ENCODE measurements around the gene SDHB.

SDHB gene

DNA sequence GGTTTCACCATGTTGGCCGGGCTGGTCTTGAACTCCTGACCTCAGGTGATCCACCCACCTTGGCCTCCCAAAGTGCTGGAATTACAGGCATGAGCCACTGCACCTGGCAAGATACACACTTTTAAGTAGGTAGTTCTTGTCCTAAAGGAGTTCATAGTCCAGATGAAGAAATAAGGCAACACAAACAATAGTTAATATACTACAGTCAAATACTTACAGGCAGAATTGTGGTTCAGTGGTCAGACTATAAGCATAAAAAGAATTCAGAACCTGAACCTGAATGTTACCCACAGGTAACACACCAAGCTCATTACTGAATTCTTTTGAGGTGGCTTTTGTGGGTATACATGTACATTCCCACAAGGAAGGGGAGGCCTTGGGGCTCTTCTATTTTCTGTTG is 1.8 kb downstream of the SDHB start:
- peak overlapping the region; percentile 82; the same call in 1 of the 2 replicates for H3K9ac ChIP-seq (ENCODE audit: low read length)

DNA sequence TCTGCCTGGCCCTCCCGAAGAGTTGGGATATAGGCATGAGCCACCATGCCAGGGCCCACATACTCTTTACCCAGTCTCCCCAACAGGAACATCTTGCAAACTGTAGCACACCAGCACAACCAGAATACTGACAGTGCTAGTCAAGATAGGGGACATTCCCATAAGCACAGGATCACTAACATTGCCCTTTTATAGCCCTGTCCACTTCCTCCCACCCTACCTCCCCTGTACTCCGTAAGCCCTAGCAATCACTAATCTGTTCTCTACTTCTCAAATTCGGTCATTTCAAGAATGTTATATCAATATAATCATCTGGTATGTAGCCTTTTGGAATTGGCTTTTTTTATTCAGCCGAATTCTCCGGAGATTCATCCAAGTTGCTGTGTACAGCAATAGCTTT is 5.9 kb downstream of the SDHB start:
- H3K4me2 ChIP-seq (ENCODE audit: low read length): no peak overlapping the region
- H2AFZ ChIP-seq (ENCODE audit: low read length): no peak overlapping the region
- no peaks in the 10 kb centered on the region for H3F3A ChIP-seq (ENCODE audit: insufficient read depth, low read length)
- no peak overlapping the region for H3K27ac ChIP-seq (ENCODE audit: low read depth, low read length, poor library complexity, severe bottlenecking)
- TF ChIP-seq, protein P1, sequence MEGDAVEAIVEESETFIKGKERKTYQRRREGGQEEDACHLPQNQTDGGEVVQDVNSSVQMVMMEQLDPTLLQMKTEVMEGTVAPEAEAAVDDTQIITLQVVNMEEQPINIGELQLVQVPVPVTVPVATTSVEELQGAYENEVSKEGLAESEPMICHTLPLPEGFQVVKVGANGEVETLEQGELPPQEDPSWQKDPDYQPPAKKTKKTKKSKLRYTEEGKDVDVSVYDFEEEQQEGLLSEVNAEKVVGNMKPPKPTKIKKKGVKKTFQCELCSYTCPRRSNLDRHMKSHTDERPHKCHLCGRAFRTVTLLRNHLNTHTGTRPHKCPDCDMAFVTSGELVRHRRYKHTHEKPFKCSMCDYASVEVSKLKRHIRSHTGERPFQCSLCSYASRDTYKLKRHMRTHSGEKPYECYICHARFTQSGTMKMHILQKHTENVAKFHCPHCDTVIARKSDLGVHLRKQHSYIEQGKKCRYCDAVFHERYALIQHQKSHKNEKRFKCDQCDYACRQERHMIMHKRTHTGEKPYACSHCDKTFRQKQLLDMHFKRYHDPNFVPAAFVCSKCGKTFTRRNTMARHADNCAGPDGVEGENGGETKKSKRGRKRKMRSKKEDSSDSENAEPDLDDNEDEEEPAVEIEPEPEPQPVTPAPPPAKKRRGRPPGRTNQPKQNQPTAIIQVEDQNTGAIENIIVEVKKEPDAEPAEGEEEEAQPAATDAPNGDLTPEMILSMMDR (IDR thresholded peaks at IDR 0.05; ENCODE audit: low read length): no peak
- no peak for TF ChIP-seq EZH2 (IDR thresholded peaks at IDR 0.05; ENCODE audit: borderline replicate concordance, low read length)
- H3K79me2 ChIP-seq (ENCODE audit: insufficient read depth, low read length): peaks cover 26% of the 10 kb centered on the region
- H3K9me3 ChIP-seq (ENCODE audit: low read length): no peaks in the 10 kb centered on the region
- no peaks in the 10 kb centered on the region for H3K27me3 ChIP-seq (ENCODE audit: insufficient read depth, low read length)
- H3K9me2 ChIP-seq (ENCODE audit: low read depth, low read length): no peaks in the 10 kb centered on the region
- no peak overlapping the region for H3K9ac ChIP-seq (ENCODE audit: low read length)
- H3K36me3 ChIP-seq (ENCODE audit: insufficient read depth, low read length): peaks cover 50% of the 10 kb centered on the region
- no peak overlapping the region for H3K4me3 ChIP-seq (ENCODE audit: low read depth, low read length, poor library complexity, severe bottlenecking)
- H3K4me1 ChIP-seq (ENCODE audit: insufficient read depth, low read length, severe bottlenecking): peaks cover 22% of the 10 kb centered on the region
- H4K20me1 ChIP-seq (ENCODE audit: insufficient read depth, low read length): no peaks in the 10 kb centered on the region

More for the DNA sequence above, 1.8 kb downstream of the SDHB start:
- H3K36me3 ChIP-seq (ENCODE audit: insufficient read depth, low read length): peaks cover 27% of the 10 kb centered on the region
- H3F3A ChIP-seq (ENCODE audit: insufficient read depth, low read length): no peaks in the 10 kb centered on the region
- H3K79me2 ChIP-seq (ENCODE audit: insufficient read depth, low read length): peaks cover 31% of the 10 kb centered on the region
- no peaks in the 10 kb centered on the region for H4K20me1 ChIP-seq (ENCODE audit: insufficient read depth, low read length)
- H3K27ac ChIP-seq (ENCODE audit: low read depth, low read length, poor library complexity, severe bottlenecking): no peak overlapping the region
- no peaks in the 10 kb centered on the region for H3K9me2 ChIP-seq (ENCODE audit: low read depth, low read length)
- no peak overlapping the region for H2AFZ ChIP-seq (ENCODE audit: low read length)
- TF ChIP-seq, protein P1 (IDR thresholded peaks at IDR 0.05; ENCODE audit: low read length): no peak
- TF ChIP-seq EZH2 (IDR thresholded peaks at IDR 0.05; ENCODE audit: borderline replicate concordance, low read length): no peak
- H3K9me3 ChIP-seq (ENCODE audit: low read length): no peaks in the 10 kb centered on the region
- peak overlapping the region; percentile 87 for H3K4me2 ChIP-seq (ENCODE audit: low read length)
- H3K4me3 ChIP-seq (ENCODE audit: low read depth, low read length, poor library complexity, severe bottlenecking): no peak overlapping the region
- no peaks in the 10 kb centered on the region for H3K27me3 ChIP-seq (ENCODE audit: insufficient read depth, low read length)
- H3K4me1 ChIP-seq (ENCODE audit: insufficient read depth, low read length, severe bottlenecking): peaks cover 13% of the 10 kb centered on the region

DNA sequence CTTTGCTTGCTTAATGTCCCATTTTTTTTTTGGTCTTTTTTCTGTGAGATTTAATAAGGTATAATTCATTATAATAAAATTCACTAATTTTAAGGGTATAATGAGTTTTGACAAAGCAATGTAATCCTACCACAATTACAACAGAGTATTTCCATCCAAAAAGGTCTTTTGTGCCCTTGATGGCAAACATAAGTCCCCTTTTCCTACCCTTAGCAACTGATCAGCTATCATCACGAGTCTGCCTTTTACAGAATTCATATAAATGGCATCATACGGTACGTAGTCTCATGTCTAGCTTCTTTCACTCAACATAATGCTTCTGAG is 7.5 kb downstream of the SDHB start:
- Histone ChIP-seq H3K27me3 (ENCODE audit: insufficient read depth, low read length) (no peaks in the 10 kb centered on the region), H3K9ac (ENCODE audit: low read length) (no peak overlapping the region), H3K36me3 (ENCODE audit: insufficient read depth, low read length) (peaks cover 56% of the 10 kb centered on the region), H4K20me1 (ENCODE audit: insufficient read depth, low read length) (no peaks in the 10 kb centered on the region), H3K9me3 (ENCODE audit: low read length) (no peaks in the 10 kb centered on the region), H3F3A (ENCODE audit: insufficient read depth, low read length) (no peaks in the 10 kb centered on the region), H3K4me3 (ENCODE audit: low read depth, low read length, poor library complexity, severe bottlenecking) (no peak overlapping the region), H2AFZ (ENCODE audit: low read length) (no peak overlapping the region), H3K4me2 (ENCODE audit: low read length) (peak overlapping the region; percentile 68; the same call in 1 of the 2 replicates), H3K4me1 (ENCODE audit: insufficient read depth, low read length, severe bottlenecking) (peaks cover 13% of the 10 kb centered on the region), H3K79me2 (ENCODE audit: insufficient read depth, low read length) (peaks cover 12% of the 10 kb centered on the region; the same call in 1 of the 2 replicates), H3K9me2 (ENCODE audit: low read depth, low read length) (no peaks in the 10 kb centered on the region), H3K27ac (ENCODE audit: low read depth, low read length, poor library complexity, severe bottlenecking) (no peak overlapping the region)
- TF ChIP-seq, protein P1 (IDR thresholded peaks at IDR 0.05; ENCODE audit: low read length): no peak
- TF ChIP-seq EZH2 (IDR thresholded peaks at IDR 0.05; ENCODE audit: borderline replicate concordance, low read length): no peak
